ENCODE data around the gene IFNAR2.
A peak's percentile ranks its signal among the peaks of the same experiment; 100 is the strongest.
"Not testable (repeated sequence)": the region's sequence is repeated elsewhere in the genome, so short reads cannot be mapped to it uniquely, and the experiment has no call there.

IFNAR2 gene

DNA sequence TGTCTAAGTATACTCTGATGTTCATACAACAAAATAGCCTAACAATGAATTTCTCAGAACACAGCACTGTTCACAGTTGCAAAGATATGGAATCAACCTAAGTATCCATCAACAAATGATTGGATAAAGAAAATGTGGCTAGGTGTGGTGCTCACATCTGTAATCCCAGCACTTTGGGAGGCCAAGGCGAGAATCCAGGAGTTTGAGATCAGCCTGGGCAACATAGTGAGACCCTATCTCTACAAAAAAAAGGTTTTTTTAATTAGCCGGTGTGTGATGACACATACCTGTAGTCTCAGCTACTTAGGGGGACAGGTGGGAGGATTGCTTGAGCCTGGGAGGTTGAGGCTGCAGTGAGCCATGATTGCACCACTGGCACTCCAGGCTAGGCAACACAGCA lies 10.7 kb downstream of the IFNAR2 start:
- H3K4me1 ChIP-seq, result peaks cover 50 to 100% (median 94%) of the 10 kb centered on the region in 10 experiments
- peaks cover 35 to 96% (median 84%) of the 10 kb centered on the region in 11 experiments for H3K36me3 ChIP-seq
- H3K9me3 ChIP-seq (replicated peaks in 1 of 11), result peaks cover 0 to 16% (median 10%) of the 10 kb centered on the region in 11 experiments; a peak in 10 of 22 replicates
- no peak overlapping the region for H3K4me3 ChIP-seq
- H4K20me1 ChIP-seq, result peaks cover 0 to 69% (median 28%) of the 10 kb centered on the region in 11 experiments; a peak in 15 of 22 replicates
- peak overlapping the region in 1 of 11 experiments; percentile 1; a peak in 2 of 22 replicates for H3K27ac ChIP-seq
- H3K27me3 ChIP-seq, result no peaks in the 10 kb centered on the region
- H3K9ac ChIP-seq, result no peak overlapping the region
- H3K4me2 ChIP-seq, result peak overlapping the region in 4 of 11 experiments; percentile 35 to 100 (median 70); a peak in 8 of 22 replicates
- TF ChIP-seq Cebpa-rat (IDR thresholded peaks at IDR 0.05), result no peak

DNA sequence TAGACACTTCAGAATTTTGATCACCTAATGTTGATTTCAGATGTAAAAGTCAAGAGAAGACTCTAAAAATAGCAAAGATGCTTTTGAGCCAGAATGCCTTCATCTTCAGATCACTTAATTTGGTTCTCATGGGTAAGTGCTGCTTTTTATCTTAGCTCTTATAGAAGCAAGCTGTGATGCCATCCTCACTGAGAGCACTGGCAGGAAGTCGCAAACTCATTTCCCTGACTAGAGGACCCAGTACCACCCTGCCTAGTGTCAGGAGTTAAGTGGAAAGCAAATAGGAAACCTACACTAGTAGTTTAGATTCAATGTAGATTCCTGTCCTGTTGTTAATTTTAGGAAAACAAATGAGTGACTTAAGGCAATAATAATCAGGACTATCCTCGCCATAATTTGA lies 12.1 kb downstream of the IFNAR2 start:
- H3K27ac ChIP-seq, result peak overlapping the region in 10 of 11 experiments; percentile 14 to 56 (median 26); a peak in 14 of 22 replicates
- H3K36me3 ChIP-seq, result peaks cover 46 to 95% (median 86%) of the 10 kb centered on the region in 11 experiments
- no peak overlapping the region for H3K4me3 ChIP-seq
- peaks cover 0 to 17% (median 10%) of the 10 kb centered on the region in 11 experiments; a peak in 10 of 22 replicates for H3K9me3 ChIP-seq (replicated peaks in 1 of 11)
- peak overlapping the region in 2 of 11 experiments; percentile 8 to 34; a peak in 2 of 22 replicates for H3K9ac ChIP-seq
- H3K4me2 ChIP-seq, result peak overlapping the region in 6 of 11 experiments; percentile 16 to 100 (median 64); a peak in 11 of 22 replicates
- peaks cover 59 to 100% (median 95%) of the 10 kb centered on the region in 10 experiments for H3K4me1 ChIP-seq
- H4K20me1 ChIP-seq, result peaks cover 0 to 59% (median 14%) of the 10 kb centered on the region in 11 experiments; a peak in 11 of 22 replicates
- TF ChIP-seq Cebpa-rat (IDR thresholded peaks at IDR 0.05), result no peak
- H3K27me3 ChIP-seq, result no peaks in the 10 kb centered on the region

DNA sequence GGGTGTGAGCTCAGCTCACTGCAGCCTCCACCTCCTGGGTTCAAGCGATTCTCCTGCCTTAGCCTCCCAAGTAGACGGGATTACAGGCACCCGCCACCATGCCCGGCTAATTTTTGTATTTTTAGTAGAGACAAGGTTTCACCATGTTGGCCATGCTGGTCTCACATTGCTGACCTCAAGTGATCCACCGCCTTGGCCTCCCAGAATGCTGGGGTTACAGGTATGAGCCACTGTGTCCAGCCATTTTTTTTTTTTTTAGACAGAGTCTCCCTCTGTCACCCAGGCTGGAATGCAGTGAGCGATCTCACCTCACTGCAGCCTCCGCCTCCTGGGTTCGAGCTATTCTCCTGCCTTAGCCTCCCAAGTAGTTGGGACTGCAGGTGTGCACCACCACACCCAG lies 13.1 kb downstream of the IFNAR2 start:
- peaks cover 65 to 100% (median 95%) of the 10 kb centered on the region in 10 experiments for H3K4me1 ChIP-seq
- peak overlapping the region; percentile 73 to 94 (median 80) for H3K4me2 ChIP-seq
- H3K27ac ChIP-seq, result peak overlapping the region in 10 of 11 experiments; percentile 68 to 93 (median 86); a peak in 19 of 22 replicates
- peak overlapping the region in 8 of 11 experiments; percentile 56 to 76 (median 69); a peak in 8 of 22 replicates for H3K9ac ChIP-seq
- peaks cover 0 to 56% (median 5%) of the 10 kb centered on the region in 11 experiments; a peak in 10 of 22 replicates for H4K20me1 ChIP-seq
- H3K36me3 ChIP-seq, result peaks cover 52 to 95% (median 86%) of the 10 kb centered on the region in 11 experiments
- not testable (repeated sequence) for H3K27me3 ChIP-seq
- peaks cover 0 to 17% (median 10%) of the 10 kb centered on the region in 11 experiments; a peak in 10 of 22 replicates for H3K9me3 ChIP-seq (replicated peaks in 1 of 11)
- H3K4me3 ChIP-seq, result peak overlapping the region in 3 of 10 experiments; percentile 15 to 41 (median 23); a peak in 3 of 20 replicates

DNA sequence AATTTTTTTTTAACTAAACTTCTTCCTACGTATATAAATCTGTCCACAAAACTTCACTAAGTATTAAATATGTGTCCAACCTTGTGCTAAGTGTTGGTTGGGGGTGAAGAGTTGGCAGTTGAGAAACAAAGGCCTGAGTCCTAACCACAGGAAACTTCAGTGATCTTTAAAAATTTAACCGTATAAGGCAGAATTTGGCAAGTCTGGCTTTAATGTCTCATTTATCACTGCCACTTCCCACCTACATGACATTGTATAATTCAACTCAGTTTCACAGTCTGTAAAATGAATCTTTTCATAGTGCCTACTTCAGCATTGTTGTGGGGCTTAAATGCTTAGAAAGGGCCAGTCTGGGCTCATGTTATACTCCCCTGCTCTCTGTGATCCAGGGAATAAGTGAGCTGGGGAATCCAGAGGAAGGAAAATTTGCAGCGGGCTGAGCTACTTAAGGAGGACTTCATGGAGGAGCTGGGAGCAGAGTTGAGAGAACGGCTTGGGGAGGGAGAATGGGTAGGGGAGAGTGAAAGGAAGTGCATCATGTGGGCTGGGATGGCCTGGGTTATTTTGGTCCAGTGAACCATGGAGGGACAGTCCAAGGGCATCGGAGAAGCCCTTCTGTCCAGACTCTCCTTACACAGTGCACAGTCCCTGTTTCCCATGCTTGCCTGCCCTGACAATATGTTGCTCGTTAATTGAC lies 14.5 kb downstream of the IFNAR2 start:
- H3K4me3 ChIP-seq, result peak overlapping the region in 6 of 10 experiments; percentile 8 to 45 (median 36); a peak in 7 of 20 replicates
- peaks cover 0 to 17% (median 10%) of the 10 kb centered on the region in 11 experiments; a peak in 10 of 22 replicates for H3K9me3 ChIP-seq (replicated peaks in 1 of 11)
- no peaks in the 10 kb centered on the region for H3K27me3 ChIP-seq
- TF ChIP-seq Cebpa-rat (IDR thresholded peaks at IDR 0.05), result no peak
- peak overlapping the region; percentile 5 to 76 (median 64); a peak in 21 of 22 replicates for H3K9ac ChIP-seq
- peaks cover 64 to 100% (median 86%) of the 10 kb centered on the region in 11 experiments for H3K36me3 ChIP-seq
- peaks cover 59 to 89% (median 84%) of the 10 kb centered on the region in 10 experiments for H3K4me1 ChIP-seq
- peak overlapping the region; percentile 57 to 93 (median 84); a peak in 21 of 22 replicates for H3K27ac ChIP-seq
- peaks cover 0 to 44% (median 0%) of the 10 kb centered on the region in 11 experiments; a peak in 7 of 22 replicates for H4K20me1 ChIP-seq
- H3K4me2 ChIP-seq, result peak overlapping the region; percentile 73 to 94 (median 81)

DNA sequence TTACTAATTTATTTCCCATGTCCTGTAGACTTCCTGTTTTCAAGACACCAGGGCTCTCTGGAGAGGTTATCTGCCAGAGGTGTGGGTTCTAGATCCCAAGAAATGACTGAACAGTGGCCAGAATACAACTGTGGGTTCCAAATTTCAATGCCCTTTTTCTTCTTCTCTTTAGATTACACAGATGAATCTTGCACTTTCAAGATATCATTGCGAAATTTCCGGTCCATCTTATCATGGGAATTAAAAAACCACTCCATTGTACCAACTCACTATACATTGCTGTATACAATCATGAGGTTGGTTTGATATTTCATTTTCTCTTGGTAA lies 15.0 kb downstream of the IFNAR2 start:
- peak overlapping the region; percentile 57 to 93 (median 84); a peak in 21 of 22 replicates for H3K27ac ChIP-seq
- H3K9me3 ChIP-seq (replicated peaks in 1 of 11), result peaks cover 0 to 17% (median 10%) of the 10 kb centered on the region in 11 experiments; a peak in 10 of 22 replicates
- peak overlapping the region in 6 of 10 experiments; percentile 8 to 45 (median 36); a peak in 7 of 20 replicates for H3K4me3 ChIP-seq
- TF ChIP-seq Cebpa-rat (IDR thresholded peaks at IDR 0.05), result peak in 8 of 11 experiments; percentile 12 to 83 (median 72); a peak in 12 of 22 replicates
- H3K9ac ChIP-seq, result peak overlapping the region; percentile 5 to 76 (median 64); a peak in 21 of 22 replicates
- H3K36me3 ChIP-seq, result peaks cover 70 to 100% (median 89%) of the 10 kb centered on the region in 11 experiments
- H4K20me1 ChIP-seq, result peaks cover 0 to 40% (median 0%) of the 10 kb centered on the region in 11 experiments; a peak in 2 of 22 replicates
- peaks cover 59 to 89% (median 82%) of the 10 kb centered on the region in 10 experiments for H3K4me1 ChIP-seq
- no peaks in the 10 kb centered on the region for H3K27me3 ChIP-seq
- H3K4me2 ChIP-seq, result peak overlapping the region; percentile 73 to 94 (median 81)

DNA sequence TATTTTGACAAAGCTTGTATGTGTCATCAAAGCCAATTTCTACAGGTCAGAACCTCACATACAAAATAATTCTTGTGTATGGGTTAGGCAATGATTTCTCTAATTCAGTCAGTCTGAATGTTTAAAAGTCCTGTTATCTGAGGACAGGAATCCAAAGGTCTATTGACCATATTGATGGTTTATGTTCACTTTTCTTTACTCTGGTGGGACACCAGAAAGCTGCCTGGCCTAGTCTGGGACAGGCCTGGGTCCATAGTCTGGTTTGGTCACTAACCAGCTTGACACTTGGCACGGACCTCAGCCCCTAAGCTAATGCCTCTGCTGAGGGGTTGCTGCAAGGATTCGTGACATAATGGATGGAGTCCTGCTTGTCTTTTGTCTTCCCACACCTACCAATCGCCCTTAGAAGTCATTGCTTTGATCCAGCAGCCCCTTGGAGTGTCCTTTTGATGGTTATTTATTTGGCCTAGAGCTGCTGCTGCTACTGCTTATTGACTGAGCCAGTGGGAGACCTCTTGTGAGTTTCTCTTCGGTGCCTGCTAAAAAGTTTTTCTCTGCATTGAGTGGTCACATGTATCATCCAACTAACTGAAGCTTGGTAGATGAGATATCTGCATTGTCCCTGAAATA lies 15.7 kb downstream of the IFNAR2 start:
- peak overlapping the region; percentile 73 to 94 (median 81) for H3K4me2 ChIP-seq
- peaks cover 0 to 17% (median 10%) of the 10 kb centered on the region in 11 experiments; a peak in 10 of 22 replicates for H3K9me3 ChIP-seq (replicated peaks in 1 of 11)
- no peak overlapping the region; a peak in 1 of 20 replicates for H3K4me3 ChIP-seq
- no peak for TF ChIP-seq Cebpa-rat (IDR thresholded peaks at IDR 0.05)
- peaks cover 59 to 83% (median 76%) of the 10 kb centered on the region in 10 experiments for H3K4me1 ChIP-seq
- peak overlapping the region in 8 of 11 experiments; percentile 12 to 71 (median 44); a peak in 9 of 22 replicates for H3K9ac ChIP-seq
- peaks cover 0 to 34% (median 0%) of the 10 kb centered on the region in 11 experiments; a peak in 2 of 22 replicates for H4K20me1 ChIP-seq
- no peaks in the 10 kb centered on the region for H3K27me3 ChIP-seq
- peak overlapping the region; percentile 57 to 93 (median 84); a peak in 21 of 22 replicates for H3K27ac ChIP-seq
- H3K36me3 ChIP-seq, result peaks cover 75 to 100% (median 96%) of the 10 kb centered on the region in 11 experiments

DNA sequence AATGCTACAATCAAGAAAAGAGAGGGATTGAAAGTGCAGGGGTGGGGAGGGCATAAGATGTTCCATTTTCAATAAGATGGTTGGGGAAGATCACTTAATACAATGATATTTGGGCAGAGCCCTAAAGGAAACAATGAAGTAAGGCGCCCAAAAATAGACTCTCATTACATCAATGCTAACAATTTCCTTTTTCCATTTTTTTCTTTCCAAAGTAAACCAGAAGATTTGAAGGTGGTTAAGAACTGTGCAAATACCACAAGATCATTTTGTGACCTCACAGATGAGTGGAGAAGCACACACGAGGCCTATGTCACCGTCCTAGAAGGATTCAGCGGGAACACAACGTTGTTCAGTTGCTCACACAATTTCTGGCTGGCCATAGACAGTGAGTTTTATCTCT lies 16.8 kb downstream of the IFNAR2 start:
- Histone ChIP-seq H3K27me3 (no peaks in the 10 kb centered on the region), H3K4me3 (no peak overlapping the region; a peak in 2 of 20 replicates), H3K27ac (peak overlapping the region; percentile 67 to 93 (median 81)), H3K9ac (peak overlapping the region in 9 of 11 experiments; percentile 30 to 69 (median 54); a peak in 12 of 22 replicates), H3K36me3 (peaks cover 86 to 100% (median 97%) of the 10 kb centered on the region in 11 experiments), H3K4me1 (peaks cover 58 to 72% (median 65%) of the 10 kb centered on the region in 10 experiments), H3K9me3 (replicated peaks in 1 of 11) (peaks cover 0 to 17% (median 10%) of the 10 kb centered on the region in 11 experiments; a peak in 10 of 22 replicates), H3K4me2 (peak overlapping the region; percentile 65 to 94 (median 81)), H4K20me1 (peaks cover 0 to 25% (median 0%) of the 10 kb centered on the region in 11 experiments; a peak in 2 of 22 replicates)
- no peak for TF ChIP-seq Cebpa-rat (IDR thresholded peaks at IDR 0.05)

DNA sequence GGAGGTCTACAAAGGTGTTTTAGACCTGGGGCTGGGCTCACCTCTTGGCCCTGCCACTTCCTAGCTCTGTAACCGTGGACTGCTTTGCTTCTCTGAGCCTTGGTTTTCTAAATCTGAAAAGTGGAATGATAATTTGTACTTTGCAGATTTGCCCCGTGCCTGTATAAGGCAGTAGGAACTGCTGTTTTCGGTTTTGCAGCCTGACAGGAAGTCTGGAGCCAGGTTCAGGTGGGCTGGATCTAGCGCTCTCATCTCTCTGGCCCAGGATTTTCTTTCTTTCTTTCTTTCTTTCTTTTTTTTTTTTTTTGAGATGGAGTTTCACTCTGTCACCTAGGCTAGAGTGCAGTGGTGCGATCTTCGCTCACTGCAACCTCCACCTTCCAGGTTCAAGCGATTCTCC lies 17.2 kb downstream of the IFNAR2 start:
- Histone ChIP-seq H3K4me2 (peak overlapping the region; percentile 65 to 94 (median 81)), H3K36me3 (peaks cover 87 to 100% (median 97%) of the 10 kb centered on the region in 11 experiments), H4K20me1 (peaks cover 0 to 22% (median 0%) of the 10 kb centered on the region in 11 experiments; a peak in 2 of 22 replicates)

More for the DNA sequence above, 17.2 kb downstream of the IFNAR2 start:
- Histone ChIP-seq H3K27ac (peak overlapping the region; percentile 67 to 93 (median 81)), H3K4me1 (peaks cover 53 to 67% (median 61%) of the 10 kb centered on the region in 10 experiments), H3K9ac (peak overlapping the region; percentile 30 to 69 (median 51); a peak in 17 of 22 replicates), H3K27me3 (no peaks in the 10 kb centered on the region), H3K9me3 (replicated peaks in 1 of 11) (peaks cover 0 to 15% (median 7%) of the 10 kb centered on the region in 11 experiments; a peak in 10 of 22 replicates), H3K4me3 (peak overlapping the region in 1 of 10 experiments; percentile 9; a peak in 1 of 20 replicates)
- no peak for TF ChIP-seq Cebpa-rat (IDR thresholded peaks at IDR 0.05)
